ENCODE measurements around the gene BRMS1L.

Gene BRMS1L

GRCh38 chr14:35844494-35844893, 18.4 kb downstream of the BRMS1L start:
- Histone ChIP-seq H3K79me2 (ENCODE audit: control insufficient read depth, insufficient read depth, low read length, poor library complexity) (no peaks in the 10 kb centered on the region), H4K91ac (ENCODE audit: low read depth, low read length) (no peak overlapping the region), H3K4me2 (ENCODE audit: low read length) (no peak overlapping the region), H3K4me3 (ENCODE audit: low read depth, low read length) (no peak overlapping the region), H3K9me3 (ENCODE audit: insufficient read depth, low read depth, low read length) (peaks cover 4% of the 10 kb centered on the region), H3K4ac (ENCODE audit: low read depth, low read length) (no peak overlapping the region), H2AK5ac (ENCODE audit: low read length) (no peak overlapping the region), H3K79me1 (ENCODE audit: low read length) (no peaks in the 10 kb centered on the region), H4K8ac (ENCODE audit: low read depth, low read length) (no peak overlapping the region), H3K27ac (ENCODE audit: low read depth, low read length) (no peak overlapping the region), H3K27me3 (ENCODE audit: insufficient read depth, low read length) (no peaks in the 10 kb centered on the region), H2BK120ac (ENCODE audit: insufficient read depth, low read length, poor library complexity) (no peak overlapping the region), H3K23ac (ENCODE audit: low read length) (no peak overlapping the region), H4K12ac (ENCODE audit: low read depth, low read length) (no peak overlapping the region), H2BK5ac (ENCODE audit: low read depth, low read length, poor library complexity) (no peak overlapping the region), H2BK12ac (ENCODE audit: low read length) (no peak overlapping the region), H2AFZ (ENCODE audit: insufficient read depth, low read length, poor library complexity) (no peak overlapping the region), H3K36me3 (ENCODE audit: control insufficient read depth in 1 of 2, insufficient read depth in 2 of 2, low read length in 2 of 2) (peaks cover 11 to 13% of the 10 kb centered on the region in 2 experiments), H3K4me1 (ENCODE audit: control insufficient read depth in 1 of 2, insufficient read depth in 2 of 2, low read length in 2 of 2) (no peaks in the 10 kb centered on the region), H3K9ac (ENCODE audit: low read length) (no peak overlapping the region), H3K14ac (ENCODE audit: low read length) (no peak overlapping the region), H3K18ac (ENCODE audit: low read length) (no peak overlapping the region)
- DNase-seq = no peak
- no CpG with 5 or more reads among the region's 8 CpGs for WGBS (ENCODE audit: extremely low coverage, insufficient coverage, insufficient read length)

- Histone ChIP-seq H3K14ac (ENCODE audit: low read length) (no peak overlapping the region), H2BK120ac (ENCODE audit: insufficient read depth, low read length, poor library complexity) (no peak overlapping the region), H4K91ac (ENCODE audit: low read depth, low read length) (no peak overlapping the region), H3K4me3 (ENCODE audit: low read depth, low read length) (no peak overlapping the region), H2AFZ (ENCODE audit: insufficient read depth, low read length, poor library complexity) (no peak overlapping the region), H3K9ac (ENCODE audit: low read length) (no peak overlapping the region), H2BK12ac (ENCODE audit: low read length) (no peak overlapping the region), H3K4me2 (ENCODE audit: low read length) (no peak overlapping the region), H3K79me1 (ENCODE audit: low read length) (no peaks in the 10 kb centered on the region), H3K36me3 (ENCODE audit: control insufficient read depth in 1 of 2, insufficient read depth in 2 of 2, low read length in 2 of 2) (peaks cover 13% of the 10 kb centered on the region in 2 experiments), H2BK5ac (ENCODE audit: low read depth, low read length, poor library complexity) (no peak overlapping the region), H3K4ac (ENCODE audit: low read depth, low read length) (no peak overlapping the region), H3K79me2 (ENCODE audit: control insufficient read depth, insufficient read depth, low read length, poor library complexity) (no peaks in the 10 kb centered on the region), H4K12ac (ENCODE audit: low read depth, low read length) (no peak overlapping the region), H3K4me1 (ENCODE audit: control insufficient read depth in 1 of 2, insufficient read depth in 2 of 2, low read length in 2 of 2) (no peaks in the 10 kb centered on the region), H3K27me3 (ENCODE audit: insufficient read depth, low read length) (no peaks in the 10 kb centered on the region), H3K18ac (ENCODE audit: low read length) (no peak overlapping the region), H3K23ac (ENCODE audit: low read length) (no peak overlapping the region), H3K9me3 (ENCODE audit: insufficient read depth, low read depth, low read length) (peaks cover 4% of the 10 kb centered on the region), H3K27ac (ENCODE audit: low read depth, low read length) (no peak overlapping the region), H2AK5ac (ENCODE audit: low read length) (no peak overlapping the region), H4K8ac (ENCODE audit: low read depth, low read length) (no peak overlapping the region)
- DNase-seq = no peak
- no CpG with 5 or more reads among the region's 2 CpGs for WGBS (ENCODE audit: extremely low coverage, insufficient coverage, insufficient read length)
Measured at GRCh38 chr14:35847636-35848035, 21.5 kb downstream of the BRMS1L start.

- DNase-seq = peak; percentile 59 to 77
- Histone ChIP-seq H3K4ac (ENCODE audit: low read depth, low read length) (no peak overlapping the region), H2BK5ac (ENCODE audit: low read depth, low read length, poor library complexity) (no peak overlapping the region), H3K27ac (ENCODE audit: low read depth, low read length) (no peak overlapping the region), H2BK12ac (ENCODE audit: low read length) (no peak overlapping the region), H3K36me3 (ENCODE audit: control insufficient read depth in 1 of 2, insufficient read depth in 2 of 2, low read length in 2 of 2) (peaks cover 8 to 11% of the 10 kb centered on the region in 2 experiments), H3K4me1 (ENCODE audit: control insufficient read depth in 1 of 2, insufficient read depth in 2 of 2, low read length in 2 of 2) (no peaks in the 10 kb centered on the region), H3K4me2 (ENCODE audit: low read length) (no peak overlapping the region), H2AK5ac (ENCODE audit: low read length) (no peak overlapping the region), H3K79me1 (ENCODE audit: low read length) (no peaks in the 10 kb centered on the region), H4K91ac (ENCODE audit: low read depth, low read length) (no peak overlapping the region), H2AFZ (ENCODE audit: insufficient read depth, low read length, poor library complexity) (no peak overlapping the region), H4K12ac (ENCODE audit: low read depth, low read length) (no peak overlapping the region), H3K9me3 (ENCODE audit: insufficient read depth, low read depth, low read length) (peaks cover 4% of the 10 kb centered on the region), H3K18ac (ENCODE audit: low read length) (no peak overlapping the region), H4K8ac (ENCODE audit: low read depth, low read length) (no peak overlapping the region), H3K23ac (ENCODE audit: low read length) (no peak overlapping the region), H3K4me3 (ENCODE audit: low read depth, low read length) (no peak overlapping the region), H3K9ac (ENCODE audit: low read length) (no peak overlapping the region), H2BK120ac (ENCODE audit: insufficient read depth, low read length, poor library complexity) (no peak overlapping the region), H3K79me2 (ENCODE audit: control insufficient read depth, insufficient read depth, low read length, poor library complexity) (no peaks in the 10 kb centered on the region), H3K27me3 (ENCODE audit: insufficient read depth, low read length) (no peaks in the 10 kb centered on the region), H3K14ac (ENCODE audit: low read length) (no peak overlapping the region)
- no CpG with 5 or more reads among the region's 1 CpG for WGBS (ENCODE audit: extremely low coverage, insufficient coverage, insufficient read length)
Measured at GRCh38 chr14:35849122-35849521, 23.0 kb downstream of the BRMS1L start.

- Histone ChIP-seq H3K4me3 (ENCODE audit: low read depth, low read length) (no peak overlapping the region), H2AK5ac (ENCODE audit: low read length) (no peak overlapping the region), H3K79me2 (ENCODE audit: control insufficient read depth, insufficient read depth, low read length, poor library complexity) (no peaks in the 10 kb centered on the region), H2BK120ac (ENCODE audit: insufficient read depth, low read length, poor library complexity) (no peak overlapping the region), H3K4me2 (ENCODE audit: low read length) (no peak overlapping the region), H3K4me1 (ENCODE audit: control insufficient read depth in 1 of 2, insufficient read depth in 2 of 2, low read length in 2 of 2) (no peaks in the 10 kb centered on the region), H3K27ac (ENCODE audit: low read depth, low read length) (no peak overlapping the region), H3K36me3 (ENCODE audit: control insufficient read depth in 1 of 2, insufficient read depth in 2 of 2, low read length in 2 of 2) (peaks cover 2 to 5% of the 10 kb centered on the region in 2 experiments), H4K12ac (ENCODE audit: low read depth, low read length) (no peak overlapping the region), H3K18ac (ENCODE audit: low read length) (no peak overlapping the region), H2BK5ac (ENCODE audit: low read depth, low read length, poor library complexity) (no peak overlapping the region), H2BK12ac (ENCODE audit: low read length) (no peak overlapping the region), H3K9me3 (ENCODE audit: insufficient read depth, low read depth, low read length) (no peaks in the 10 kb centered on the region), H3K27me3 (ENCODE audit: insufficient read depth, low read length) (no peaks in the 10 kb centered on the region), H3K79me1 (ENCODE audit: low read length) (no peaks in the 10 kb centered on the region), H4K8ac (ENCODE audit: low read depth, low read length) (no peak overlapping the region), H2AFZ (ENCODE audit: insufficient read depth, low read length, poor library complexity) (no peak overlapping the region), H4K91ac (ENCODE audit: low read depth, low read length) (no peak overlapping the region), H3K14ac (ENCODE audit: low read length) (no peak overlapping the region), H3K4ac (ENCODE audit: low read depth, low read length) (no peak overlapping the region), H3K9ac (ENCODE audit: low read length) (no peak overlapping the region), H3K23ac (ENCODE audit: low read length) (no peak overlapping the region)
- DNase-seq = no peak
- no CpG with 5 or more reads among the region's 3 CpGs for WGBS (ENCODE audit: extremely low coverage, insufficient coverage, insufficient read length)
Measured at GRCh38 chr14:35851823-35852222, 25.7 kb downstream of the BRMS1L start.
